HG03025 (cell line): ENCODE data around the gene PPP1R2C.

Experiments
- ATAC-seq: cut with Tn5 transposase; IDR thresholded peaks from one replicate; pipeline ENCODE4 v1.9.1; 2021; ENCODE audit warnings: mild to moderate bottlenecking, moderate library complexity; ENCODE audit not compliant: unreplicated experiment, low FRiP score

PPP1R2C gene

DNA sequence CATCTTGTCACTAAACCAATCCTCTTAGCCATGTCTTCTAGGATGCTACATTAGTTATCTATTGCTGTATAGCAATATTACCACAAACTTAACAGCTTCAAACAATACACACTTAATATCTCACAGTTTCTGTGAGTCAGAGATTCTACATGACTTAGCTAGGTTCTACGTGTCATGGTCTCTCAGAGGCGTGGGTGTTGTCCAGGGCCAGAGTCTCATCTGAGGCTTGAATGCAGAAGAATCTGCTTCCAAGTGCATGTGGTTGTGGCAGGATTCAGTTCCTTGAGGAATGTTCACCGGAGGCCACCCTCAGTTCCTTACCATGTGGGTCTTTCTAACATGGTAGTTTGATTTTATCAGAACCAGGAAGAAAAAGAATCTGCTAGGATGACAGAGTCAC lies 26.4 kb downstream of the PPP1R2C start:
- ATAC-seq = no peak

DNA sequence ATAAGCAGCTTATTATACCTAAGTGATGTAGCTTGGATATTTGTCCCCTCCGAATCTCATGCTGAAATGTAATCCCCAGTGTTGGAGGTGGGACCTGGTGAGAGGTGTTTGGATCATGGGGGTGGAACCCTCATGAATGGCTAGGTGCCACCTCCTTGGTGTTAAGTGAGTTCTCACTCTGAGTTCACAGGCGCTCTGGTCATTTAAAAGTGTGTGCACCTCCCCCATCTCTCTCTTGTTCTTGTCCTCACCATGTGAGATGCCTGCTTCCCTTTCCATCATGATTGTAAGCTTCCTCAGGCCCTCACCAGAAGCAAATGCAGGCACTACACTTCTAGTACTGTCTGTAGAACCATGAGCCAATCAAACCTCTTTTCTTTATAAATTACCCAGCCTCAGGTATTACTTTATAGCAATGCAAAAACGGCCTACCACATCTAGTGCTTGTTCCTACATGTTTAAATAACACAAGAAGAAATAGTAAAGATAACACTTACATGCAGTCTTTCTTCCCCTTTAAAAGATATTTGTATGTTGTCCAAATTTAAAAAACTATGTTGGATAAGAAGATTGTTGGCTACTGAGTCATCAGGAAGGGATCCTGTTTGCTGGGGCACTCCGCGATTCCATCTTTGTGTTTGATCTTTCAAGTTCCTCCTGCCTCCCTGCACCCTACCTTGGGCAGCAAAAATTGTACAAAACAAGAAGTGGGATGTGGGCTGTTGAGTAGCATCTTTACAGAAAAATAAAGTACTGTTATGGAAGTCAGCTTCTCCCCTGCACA lies 29.7 kb downstream of the PPP1R2C start:
- no peak for ATAC-seq

DNA sequence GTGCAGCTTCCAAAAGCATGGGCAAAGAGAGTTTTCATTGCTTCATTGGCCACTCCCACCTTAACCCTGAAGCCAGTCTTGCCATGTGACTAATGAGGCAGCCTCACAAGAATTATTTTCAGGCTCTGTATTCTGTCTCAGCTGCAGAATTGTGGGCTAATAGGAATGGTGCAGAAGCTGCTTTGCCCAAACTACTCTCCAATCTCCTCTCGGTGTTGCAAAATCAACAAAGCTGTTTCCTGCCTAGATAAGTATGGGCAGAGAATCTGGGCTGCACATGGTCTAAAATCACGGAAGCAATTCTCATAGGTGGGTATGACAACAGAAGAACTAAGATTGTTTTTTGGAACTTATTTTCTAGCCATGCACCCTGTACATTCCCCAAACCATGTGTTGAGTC lies 31.4 kb downstream of the PPP1R2C start:
- ATAC-seq = no peak

DNA sequence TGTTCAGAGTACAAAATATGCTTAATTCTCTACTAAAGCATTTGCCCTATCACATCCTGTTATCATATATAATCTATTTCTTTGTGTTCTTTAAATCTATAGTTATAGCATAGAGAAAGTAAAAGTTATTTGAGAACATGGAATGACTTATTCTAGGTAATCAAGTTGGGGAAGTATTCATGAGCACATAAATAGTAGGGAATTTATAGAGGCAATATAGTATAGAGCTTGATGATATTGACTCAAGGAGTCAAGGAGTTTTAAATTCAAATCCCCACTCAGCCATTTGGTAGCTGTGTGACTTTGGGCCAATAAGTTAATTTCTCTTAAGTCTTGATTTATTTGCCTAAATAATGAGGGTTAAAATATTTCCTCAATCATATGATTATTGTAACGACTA lies 37.5 kb downstream of the PPP1R2C start:
- ATAC-seq = no peak

DNA sequence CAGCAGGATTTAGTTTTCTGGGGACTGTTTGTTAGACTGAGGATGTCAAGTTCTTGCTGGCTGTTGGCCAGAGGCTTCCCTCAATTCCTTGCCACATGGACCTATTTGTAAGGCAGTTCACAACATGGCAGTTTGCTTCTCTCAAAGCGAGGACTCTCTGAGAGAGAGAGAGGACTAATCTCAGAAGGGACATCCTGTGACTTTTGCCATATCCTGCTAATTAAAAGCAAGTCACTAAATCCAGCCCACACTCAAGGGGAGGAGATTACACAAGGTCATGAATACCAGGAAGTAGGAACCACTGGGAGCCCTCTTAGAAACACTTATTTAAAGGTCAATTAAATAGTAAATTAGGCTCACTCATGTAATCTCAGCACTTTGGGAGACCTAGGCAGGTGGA lies 38.2 kb downstream of the PPP1R2C start:
- no peak for ATAC-seq

DNA sequence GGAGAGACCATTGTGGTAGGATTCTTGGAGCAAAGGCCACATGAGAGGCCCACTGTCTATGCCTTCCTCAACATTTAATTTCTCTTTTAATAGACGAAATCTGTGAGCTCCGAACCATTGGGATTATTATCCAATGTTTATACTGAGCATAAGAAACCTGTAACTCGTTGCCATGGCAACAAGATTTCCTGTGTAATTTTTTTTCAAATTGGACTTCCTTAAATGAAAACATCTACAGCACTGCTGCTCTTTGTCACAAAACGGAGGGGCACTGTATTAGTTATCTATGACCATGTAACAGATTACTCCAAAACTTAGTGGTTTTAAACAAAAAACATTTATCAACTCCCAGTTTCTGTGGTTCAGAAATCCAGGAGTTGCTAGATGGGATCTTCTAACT lies 38.7 kb downstream of the PPP1R2C start:
- no peak for ATAC-seq

DNA sequence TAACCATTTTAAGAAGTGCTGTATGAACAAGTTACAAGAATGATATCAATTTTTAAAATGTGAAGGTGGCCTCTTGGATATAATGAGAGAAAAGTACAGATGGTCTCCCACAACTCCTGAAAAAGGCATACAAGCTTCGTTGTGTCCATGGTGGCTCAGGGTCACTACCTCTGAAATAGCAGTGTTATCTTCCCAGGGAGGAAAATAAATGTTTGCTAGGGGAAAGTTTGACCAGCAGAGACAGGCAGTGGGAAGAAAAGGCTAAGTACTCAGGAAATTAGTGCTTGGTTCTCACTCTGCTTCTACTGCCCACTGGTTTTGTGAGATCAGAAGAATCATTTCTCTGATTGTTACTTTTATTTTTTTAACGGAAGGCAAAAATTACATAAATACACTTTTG lies 39.4 kb downstream of the PPP1R2C start:
- no peak for ATAC-seq

DNA sequence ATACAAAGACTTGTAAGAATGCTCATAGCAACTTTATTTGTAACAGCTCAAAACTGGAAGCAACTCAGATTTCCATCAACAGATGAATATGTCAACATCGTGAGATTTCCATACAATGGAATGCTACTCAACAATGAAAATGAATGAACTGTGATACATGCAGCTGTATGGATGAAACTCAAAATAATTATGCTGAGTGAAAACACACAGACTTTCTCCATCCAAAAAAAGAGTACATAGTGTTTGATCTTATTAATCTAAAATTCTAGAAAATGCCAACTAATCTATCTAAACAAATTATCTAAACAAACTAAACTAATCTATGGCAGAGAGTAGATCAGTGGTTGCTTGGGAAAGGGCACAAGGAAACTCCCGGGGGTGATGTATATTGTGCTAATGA lies 42.7 kb downstream of the PPP1R2C start:
- no peak for ATAC-seq

DNA sequence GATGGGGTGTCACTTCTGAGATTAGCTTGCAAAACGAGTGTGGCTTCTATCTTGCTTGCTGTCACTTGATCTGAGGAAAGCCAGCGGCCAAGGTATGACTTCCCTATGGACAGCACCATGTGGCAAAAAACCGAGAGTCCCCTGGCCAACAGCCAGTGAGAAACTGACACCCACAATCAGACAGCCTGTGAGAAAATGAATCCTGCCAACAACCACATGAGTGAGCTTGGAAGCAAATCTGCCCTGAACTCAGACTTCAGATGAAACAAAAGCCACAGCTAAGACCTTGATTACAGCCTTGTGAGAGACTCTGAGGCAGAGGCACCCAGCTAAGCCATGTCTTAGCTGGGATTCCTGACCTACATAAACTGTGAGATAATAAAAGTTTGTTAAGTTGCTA lies 45.5 kb downstream of the PPP1R2C start:
- ATAC-seq = no peak
